CD4-positive, CD25-positive, alpha-beta regulatory T cell (primary cell): ENCODE results near the gene SUPT4H1. TPM values are rescaled to one million over a fixed set of nuclear protein-coding genes. Genes with fewer than 3 reads are reported as not detected.

Source experiments
- ATAC-seq, 2 donors: fragments of 150-1000 bp; cut with Tn5 transposase; one replicate each; pipeline ENCODE4 v1.10.0; 2021; ENCODE audit warnings: low read depth in 2 of 2, moderate number of reproducible peaks in 2 of 2, moderate library complexity in 1 of 2
- DNase-seq, 3 donors: peaks; one replicate each; pipeline versions ENCODE4 v3.0.0 to v3.0.0-alpha.2; 2012 to 2022; ENCODE audit warnings: mixed read lengths in 1 of 3
- H3K27ac ChIP-seq: one replicate; pipeline ENCODE4 v1.7.0; 2013; ENCODE audit warnings: mild to moderate bottlenecking, low read length; ENCODE audit not compliant: insufficient read depth, poor library complexity, severe bottlenecking
- H3K27me3 ChIP-seq: one replicate; pipeline ENCODE4 v1.7.0; 2013; ENCODE audit warnings: low read length; ENCODE audit not compliant: control insufficient read depth, insufficient read depth
- H3K36me3 ChIP-seq: one replicate; pipeline ENCODE4 v1.7.0; 2013; ENCODE audit warnings: mild to moderate bottlenecking, low read length, moderate library complexity; ENCODE audit not compliant: control insufficient read depth, insufficient read depth
- H3K4me1 ChIP-seq: 2 replicates; pipeline ENCODE4 v1.7.0; 2013; ENCODE audit warnings: mild to moderate bottlenecking, low read length; ENCODE audit not compliant: insufficient read depth, control insufficient read depth, poor library complexity, severe bottlenecking
- H3K4me3 ChIP-seq: one replicate; pipeline ENCODE4 v1.7.0; 2013; ENCODE audit warnings: low read depth, mild to moderate bottlenecking, low read length, moderate library complexity
- H3K9me3 ChIP-seq, 2 experiments: 1 replicate in 1 of 2; 2 replicates in 1 of 2; pipeline ENCODE4 v1.7.0; 2013; ENCODE audit warnings: low read length in 2 of 2, mild to moderate bottlenecking in 1 of 2, moderate library complexity in 1 of 2; ENCODE audit not compliant: control insufficient read depth in 2 of 2
- H3K27ac Mint-ChIP-seq, 3 donors: one replicate each; pipeline ENCODE4 v1.8.0; 2020 to 2022; ENCODE audit warnings: mild to moderate bottlenecking in 3 of 3, mixed read lengths in 3 of 3, moderate library complexity in 2 of 3
- H3K27me3 Mint-ChIP-seq: one replicate; pipeline ENCODE4 v1.8.0; 2022; ENCODE audit warnings: mild to moderate bottlenecking, mixed read lengths
- H3K36me3 Mint-ChIP-seq: one replicate; pipeline ENCODE4 v1.8.0; 2020; ENCODE audit warnings: mixed read lengths
- H3K4me1 Mint-ChIP-seq, 4 donors: one replicate each; pipeline ENCODE4 v1.8.0; 2020 to 2022; ENCODE audit warnings: mixed read lengths in 4 of 4, mild to moderate bottlenecking in 1 of 4
- H3K4me3 Mint-ChIP-seq, 4 donors: one replicate each; pipeline ENCODE4 v1.8.0; 2020 to 2022; ENCODE audit warnings: mild to moderate bottlenecking in 4 of 4, mixed read lengths in 4 of 4, moderate library complexity in 3 of 4
- H3K9me3 Mint-ChIP-seq, 7 donors: one replicate each; pipeline ENCODE4 v1.8.0; 2020 to 2022; ENCODE audit warnings: mixed read lengths in 7 of 7, mild to moderate bottlenecking in 3 of 7, moderate library complexity in 2 of 7
- polyA plus RNA-seq, 4 donors: library from polyadenylated mRNA; unstranded; fragments of 300-500 nt; fragmentation: Illumina TruSeq; gene quantifications; one replicate each; pipeline ENCODE4 v1.2.3, GENCODE V29; 2021
- total RNA-seq: library from RNA; stranded (reverse); gene quantifications from one replicate; pipeline ENCODE4 v1.2.3, GENCODE V29; 2022

SUPT4H1 gene
- total and polyA plus RNA-seq, 5 donors from 2014 or later: 52.6 to 177 (median 126) TPM

- H3K4me3 Mint-ChIP-seq: no peak overlapping the region
- no peaks in the 10 kb centered on the region for H3K36me3 ChIP-seq
- peaks cover 0 to 10% (median 7%) of the 10 kb centered on the region in 4 donors for H3K4me1 Mint-ChIP-seq
- no peaks in the 10 kb centered on the region for H3K4me1 ChIP-seq
- H3K4me3 ChIP-seq: no peak overlapping the region
- ATAC-seq (no peak), DNase-seq (no peak)
- no peak overlapping the region for H3K27ac ChIP-seq
- H3K36me3 Mint-ChIP-seq: peaks cover 19% of the 10 kb centered on the region
- H3K27me3 Mint-ChIP-seq: no peaks in the 10 kb centered on the region
- H3K9me3 ChIP-seq: no peaks in the 10 kb centered on the region
- H3K9me3 Mint-ChIP-seq: peaks cover 0 to 2% (median 0%) of the 10 kb centered on the region in 7 donors
- no peak overlapping the region for H3K27ac Mint-ChIP-seq
- H3K27me3 ChIP-seq: no peaks in the 10 kb centered on the region
Observed at GRCh38 chr17:58373003-58373402, 21.0 kb upstream of the SUPT4H1 start.

- no peaks in the 10 kb centered on the region for H3K36me3 ChIP-seq
- DNase-seq (no peak), ATAC-seq (no peak)
- H3K9me3 ChIP-seq: no peaks in the 10 kb centered on the region
- Mint-ChIP-seq H3K36me3 (peaks cover 24% of the 10 kb centered on the region), H3K27ac (peak overlapping the region in 2 of 3 donors; percentile 6 to 46), H3K4me3 (no peak overlapping the region), H3K4me1 (peaks cover 0 to 10% (median 6%) of the 10 kb centered on the region in 4 donors), H3K9me3 (peaks cover 0 to 2% (median 0%) of the 10 kb centered on the region in 7 donors), H3K27me3 (no peaks in the 10 kb centered on the region)
- no peak overlapping the region for H3K4me3 ChIP-seq
- no peaks in the 10 kb centered on the region for H3K4me1 ChIP-seq
- no peaks in the 10 kb centered on the region for H3K27me3 ChIP-seq
- H3K27ac ChIP-seq: no peak overlapping the region
Observed at GRCh38 chr17:58371300-58371950, 19.4 kb upstream of the SUPT4H1 start.

GRCh38 chr17:58370716-58371115 is 18.7 kb upstream of the SUPT4H1 start:
- no peak for DNase-seq
- H3K27me3 Mint-ChIP-seq: no peaks in the 10 kb centered on the region
- Histone ChIP-seq H3K27me3 (no peaks in the 10 kb centered on the region), H3K4me1 (no peaks in the 10 kb centered on the region), H3K4me3 (no peak overlapping the region), H3K36me3 (no peaks in the 10 kb centered on the region), H3K9me3 (no peaks in the 10 kb centered on the region), H3K27ac (no peak overlapping the region)
- peaks cover 24% of the 10 kb centered on the region for H3K36me3 Mint-ChIP-seq
- peak overlapping the region in 1 of 3 donors; percentile 23 for H3K27ac Mint-ChIP-seq
- no peak for ATAC-seq
- H3K4me1 Mint-ChIP-seq: peaks cover 0 to 13% (median 8%) of the 10 kb centered on the region in 4 donors
- no peak overlapping the region for H3K4me3 Mint-ChIP-seq
- H3K9me3 Mint-ChIP-seq: peaks cover 0 to 2% (median 0%) of the 10 kb centered on the region in 7 donors

DNA sequence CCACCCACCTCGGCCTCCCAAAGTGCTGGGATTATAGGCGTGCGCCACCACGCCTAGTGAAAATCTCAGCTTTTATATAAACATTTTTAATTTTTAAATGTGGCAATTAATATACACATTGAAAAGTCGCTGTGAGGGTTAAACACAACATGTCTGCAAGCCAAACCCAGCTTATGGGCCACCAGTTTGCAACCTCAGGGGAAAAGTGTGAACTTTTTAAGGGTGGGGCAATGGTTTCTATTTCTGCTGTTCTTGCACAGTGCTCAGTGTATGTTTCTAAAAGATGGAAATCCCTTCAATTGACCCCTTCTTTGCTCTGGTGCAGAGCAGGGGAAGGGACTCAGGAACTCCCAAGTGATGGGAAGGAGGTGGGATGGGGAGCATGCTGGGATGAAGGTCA is 18.3 kb upstream of the SUPT4H1 start:
- Mint-ChIP-seq H3K27ac (peak overlapping the region in 1 of 3 donors; percentile 23), H3K36me3 (peaks cover 24% of the 10 kb centered on the region), H3K27me3 (no peaks in the 10 kb centered on the region), H3K4me3 (no peak overlapping the region), H3K4me1 (peaks cover 0 to 13% (median 8%) of the 10 kb centered on the region in 4 donors), H3K9me3 (peaks cover 0 to 2% (median 0%) of the 10 kb centered on the region in 7 donors)
- no peaks in the 10 kb centered on the region for H3K4me1 ChIP-seq
- H3K4me3 ChIP-seq: no peak overlapping the region
- no peaks in the 10 kb centered on the region for H3K9me3 ChIP-seq
- ATAC-seq: no peak
- H3K27me3 ChIP-seq: no peaks in the 10 kb centered on the region
- no peak overlapping the region for H3K27ac ChIP-seq
- DNase-seq: no peak
- H3K36me3 ChIP-seq: no peaks in the 10 kb centered on the region

GRCh38 chr17:58369214-58370031 is 17.4 kb upstream of the SUPT4H1 start:
- Histone ChIP-seq H3K27me3 (no peaks in the 10 kb centered on the region), H3K27ac (no peak overlapping the region), H3K4me3 (no peak overlapping the region), H3K9me3 (no peaks in the 10 kb centered on the region), H3K36me3 (no peaks in the 10 kb centered on the region), H3K4me1 (no peaks in the 10 kb centered on the region)
- H3K27ac Mint-ChIP-seq: peak overlapping the region in 2 of 3 donors; percentile 73 to 86
- no peak for ATAC-seq
- H3K4me1 Mint-ChIP-seq: peaks cover 0 to 13% (median 8%) of the 10 kb centered on the region in 4 donors
- peaks cover 19% of the 10 kb centered on the region for H3K36me3 Mint-ChIP-seq
- no peaks in the 10 kb centered on the region for H3K27me3 Mint-ChIP-seq
- peaks cover 0 to 2% (median 0%) of the 10 kb centered on the region in 7 donors for H3K9me3 Mint-ChIP-seq
- DNase-seq: no peak
- no peak overlapping the region for H3K4me3 Mint-ChIP-seq

- Mint-ChIP-seq H3K4me3 (no peak overlapping the region), H3K27ac (peak overlapping the region in 2 of 3 donors; percentile 73 to 86), H3K36me3 (peaks cover 19% of the 10 kb centered on the region), H3K27me3 (no peaks in the 10 kb centered on the region), H3K4me1 (peaks cover 0 to 13% (median 8%) of the 10 kb centered on the region in 4 donors), H3K9me3 (no peaks in the 10 kb centered on the region)
- Histone ChIP-seq H3K4me3 (no peak overlapping the region), H3K36me3 (no peaks in the 10 kb centered on the region), H3K9me3 (no peaks in the 10 kb centered on the region), H3K27me3 (no peaks in the 10 kb centered on the region), H3K27ac (no peak overlapping the region), H3K4me1 (no peaks in the 10 kb centered on the region)
- DNase-seq: no peak
- no peak for ATAC-seq
Observed at GRCh38 chr17:58368860-58369213, 16.8 kb upstream of the SUPT4H1 start.

GRCh38 chr17:58367461-58367860 is 15.5 kb upstream of the SUPT4H1 start:
- Histone ChIP-seq H3K9me3 (no peaks in the 10 kb centered on the region), H3K36me3 (no peaks in the 10 kb centered on the region), H3K27me3 (no peaks in the 10 kb centered on the region), H3K27ac (no peak overlapping the region), H3K4me1 (no peaks in the 10 kb centered on the region), H3K4me3 (no peak overlapping the region)
- no peak for DNase-seq
- Mint-ChIP-seq H3K4me3 (no peak overlapping the region), H3K36me3 (peaks cover 19% of the 10 kb centered on the region), H3K27me3 (no peaks in the 10 kb centered on the region), H3K9me3 (no peaks in the 10 kb centered on the region), H3K4me1 (peaks cover 0 to 13% (median 7%) of the 10 kb centered on the region in 4 donors), H3K27ac (peak overlapping the region in 1 of 3 donors; percentile 59)
- ATAC-seq: no peak
